ENCODE measurements around the gene NAALADL2. TPM values are rescaled to one million over a fixed set of nuclear protein-coding genes. Genes with fewer than 3 reads are reported as not detected.

The NAALADL2 gene
- total and polyA plus RNA-seq, 2 donors (not counting 1 experiment from before 2014, with no cell fraction given) = 8.8 to 11.6 TPM

GRCh38 chr3:175176556-175176955, 317.4 kb downstream of the NAALADL2 start:
- no peaks in the 10 kb centered on the region for H3K27me3 ChIP-seq (ENCODE audit: control insufficient read depth, insufficient read depth, low read length)
- no peaks in the 10 kb centered on the region for H3K4me1 ChIP-seq (ENCODE audit: control insufficient read depth, extremely low read depth, insufficient read depth, low read length)
- no peak overlapping the region for H3K4me3 ChIP-seq (replicated peaks in 1 of 4; ENCODE audit: control extremely low read depth in 1 of 4, insufficient read depth in 1 of 4, low read depth in 3 of 4, low read length in 4 of 4)
- no peak for DNase-seq (ENCODE audit: low read depth in 2 of 2)
- H3K79me2 ChIP-seq (ENCODE audit: control insufficient read depth, insufficient read depth, low read length) = no peaks in the 10 kb centered on the region
- no peak overlapping the region for H3K4me2 ChIP-seq (ENCODE audit: extremely low read depth, insufficient read depth, low read length)
- no peak overlapping the region for H3K27ac ChIP-seq (ENCODE audit: insufficient read depth, low read length)
- H4K20me1 ChIP-seq (ENCODE audit: control insufficient read depth, extremely low read depth, insufficient read depth, low read length) = no peaks in the 10 kb centered on the region
- no peaks in the 10 kb centered on the region for H3K9me3 ChIP-seq (ENCODE audit: control insufficient read depth, insufficient read depth, low read depth, low read length)
- H3K36me3 ChIP-seq (ENCODE audit: control insufficient read depth, insufficient read depth, low read length) = no peaks in the 10 kb centered on the region
- H2AFZ ChIP-seq (ENCODE audit: low read length) = no peak overlapping the region
- no peak overlapping the region for H3K9ac ChIP-seq (ENCODE audit: insufficient read depth, low read length)
- TF ChIP-seq EZH2 (IDR thresholded peaks at IDR 0.05; ENCODE audit: low read length, missing control alignments) (no peak), CTCF (conservative IDR thresholded peaks at IDR 0.05 in 1 of 2, IDR thresholded peaks at IDR 0.05 in 1 of 2; ENCODE audit: low read depth in 1 of 2, low read length in 2 of 2) (no peak)

DNA sequence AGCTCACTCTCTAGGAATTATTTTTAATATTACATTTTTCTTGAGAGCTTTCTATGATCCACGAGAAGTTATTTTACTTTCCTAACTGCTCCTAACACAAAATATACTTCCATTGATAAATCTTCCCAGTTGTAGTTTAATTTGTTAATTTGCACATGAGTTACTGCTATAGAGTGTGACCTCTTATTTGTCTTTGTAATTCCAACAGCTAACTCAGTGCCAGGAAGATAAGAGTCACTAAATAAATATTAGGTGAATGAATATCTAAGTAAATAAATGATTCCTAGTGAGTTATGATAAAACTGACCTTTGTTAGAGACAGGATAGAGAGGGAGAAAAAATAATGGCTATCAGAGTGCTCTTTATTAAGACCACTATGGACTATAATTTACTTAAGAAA, 319.9 kb downstream of the NAALADL2 start:
- TF ChIP-seq CTCF (conservative IDR thresholded peaks at IDR 0.05 in 1 of 2, IDR thresholded peaks at IDR 0.05 in 1 of 2; ENCODE audit: low read depth in 1 of 2, low read length in 2 of 2) = no peak
- TF ChIP-seq EZH2 (IDR thresholded peaks at IDR 0.05; ENCODE audit: low read length, missing control alignments) = no peak
- peak in 1 of 2 donors; percentile 55 for DNase-seq (ENCODE audit: low read depth in 2 of 2)

DNA sequence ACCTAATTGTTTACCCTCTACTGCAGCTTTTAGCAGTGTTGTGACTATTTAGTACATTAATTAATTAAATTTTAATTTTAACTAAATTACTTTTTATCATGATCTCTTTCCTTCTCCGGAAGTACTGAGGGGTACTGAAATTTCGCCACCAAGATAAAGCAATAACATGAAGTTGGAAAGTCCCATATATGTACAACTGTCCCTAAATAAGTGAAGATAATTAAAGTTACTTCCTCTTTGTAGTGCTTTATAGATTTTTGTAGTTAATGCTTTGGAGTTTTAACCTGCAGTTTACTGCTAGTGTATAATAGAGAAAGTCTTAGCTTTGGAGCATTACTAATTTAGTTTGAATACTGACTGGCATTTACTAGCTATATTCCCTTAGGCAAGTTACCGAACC, 325.3 kb downstream of the NAALADL2 start:
- DNase-seq (ENCODE audit: low read depth in 2 of 2) = no peak
- no peak for TF ChIP-seq EZH2 (IDR thresholded peaks at IDR 0.05; ENCODE audit: low read length, missing control alignments)
- no peak for TF ChIP-seq CTCF (conservative IDR thresholded peaks at IDR 0.05 in 1 of 2, IDR thresholded peaks at IDR 0.05 in 1 of 2; ENCODE audit: low read depth in 1 of 2, low read length in 2 of 2)
- Histone ChIP-seq H3K4me1 (ENCODE audit: control insufficient read depth, extremely low read depth, insufficient read depth, low read length) (no peaks in the 10 kb centered on the region), H3K9me3 (ENCODE audit: control insufficient read depth, insufficient read depth, low read depth, low read length) (no peaks in the 10 kb centered on the region), H3K27ac (ENCODE audit: insufficient read depth, low read length) (no peak overlapping the region), H3K4me3 (replicated peaks in 1 of 4; ENCODE audit: control extremely low read depth in 1 of 4, insufficient read depth in 1 of 4, low read depth in 3 of 4, low read length in 4 of 4) (no peak overlapping the region), H3K9ac (ENCODE audit: insufficient read depth, low read length) (no peak overlapping the region), H4K20me1 (ENCODE audit: control insufficient read depth, extremely low read depth, insufficient read depth, low read length) (no peaks in the 10 kb centered on the region), H2AFZ (ENCODE audit: low read length) (no peak overlapping the region), H3K4me2 (ENCODE audit: extremely low read depth, insufficient read depth, low read length) (no peak overlapping the region), H3K27me3 (ENCODE audit: control insufficient read depth, insufficient read depth, low read length) (no peaks in the 10 kb centered on the region), H3K79me2 (ENCODE audit: control insufficient read depth, insufficient read depth, low read length) (no peaks in the 10 kb centered on the region), H3K36me3 (ENCODE audit: control insufficient read depth, insufficient read depth, low read length) (no peaks in the 10 kb centered on the region)

More for the DNA sequence above, 319.9 kb downstream of the NAALADL2 start:
- no peaks in the 10 kb centered on the region for H3K4me1 ChIP-seq (ENCODE audit: control insufficient read depth, extremely low read depth, insufficient read depth, low read length)
- no peaks in the 10 kb centered on the region for H3K36me3 ChIP-seq (ENCODE audit: control insufficient read depth, insufficient read depth, low read length)
- H2AFZ ChIP-seq (ENCODE audit: low read length) = no peak overlapping the region
- no peak overlapping the region for H3K27ac ChIP-seq (ENCODE audit: insufficient read depth, low read length)
- no peak overlapping the region for H3K4me3 ChIP-seq (replicated peaks in 1 of 4; ENCODE audit: control extremely low read depth in 1 of 4, insufficient read depth in 1 of 4, low read depth in 3 of 4, low read length in 4 of 4)
- no peaks in the 10 kb centered on the region for H3K79me2 ChIP-seq (ENCODE audit: control insufficient read depth, insufficient read depth, low read length)
- H3K9ac ChIP-seq (ENCODE audit: insufficient read depth, low read length) = no peak overlapping the region
- H3K4me2 ChIP-seq (ENCODE audit: extremely low read depth, insufficient read depth, low read length) = no peak overlapping the region
- no peaks in the 10 kb centered on the region for H3K27me3 ChIP-seq (ENCODE audit: control insufficient read depth, insufficient read depth, low read length)
- H3K9me3 ChIP-seq (ENCODE audit: control insufficient read depth, insufficient read depth, low read depth, low read length) = no peaks in the 10 kb centered on the region
- H4K20me1 ChIP-seq (ENCODE audit: control insufficient read depth, extremely low read depth, insufficient read depth, low read length) = no peaks in the 10 kb centered on the region
